MM.1S (cell line): ENCODE data around the gene KRTAP10-5.

ENCODE experiments used
- EZH2phosphoT487 ChIP-seq: fragments of 300-600 bp; sonication (generic); IDR thresholded peaks from 2 replicates; pipeline ENCODE4 v1.6.1; 2018; ENCODE audit warnings: antibody characterized with exemption, low read length
- TF ChIP-seq, protein P1 (sequence below): fragments of 300-600 bp; sonication (generic); IDR thresholded peaks from 2 replicates; pipeline ENCODE4 v1.5.1; 2016; ENCODE audit warnings: antibody characterized with exemption, low read length, mixed read lengths

DNA sequence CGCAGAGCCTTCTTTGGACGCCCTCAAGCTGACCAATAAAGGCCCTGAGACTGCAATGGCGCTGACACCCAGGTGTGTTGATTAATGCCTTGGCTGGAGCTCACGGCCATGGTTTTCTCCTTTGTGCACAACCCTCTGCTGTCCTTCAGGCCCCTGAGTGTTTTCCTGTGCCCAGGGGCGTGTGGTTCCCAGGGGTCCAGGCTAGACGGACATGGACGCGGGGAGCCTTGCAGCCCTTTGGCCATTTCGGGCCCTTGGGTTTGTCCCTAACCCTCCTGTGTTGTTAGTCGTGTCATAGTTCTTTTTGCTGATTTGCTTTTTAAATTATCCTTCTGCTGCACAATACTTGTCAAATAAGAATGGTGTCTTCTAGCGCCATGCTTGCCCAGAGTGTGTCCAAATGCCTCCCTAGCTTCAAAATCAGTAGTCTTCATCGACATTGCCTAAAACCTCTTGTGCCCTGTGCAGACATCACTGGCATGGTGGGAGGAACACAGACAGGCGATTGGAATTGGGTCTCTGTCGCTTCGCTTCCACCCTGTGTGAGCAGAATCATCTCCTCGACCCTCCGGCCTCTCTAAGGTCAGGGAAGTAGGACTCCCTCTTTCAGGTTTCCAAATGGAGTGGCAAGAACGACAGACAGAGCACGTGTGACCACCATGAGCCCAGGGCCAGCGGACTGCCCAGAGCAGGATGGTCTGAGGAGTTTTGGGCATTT, 4.9 kb downstream of the KRTAP10-5 start:
- TF ChIP-seq EZH2phosphoT487: no peak
- TF ChIP-seq, protein P1, sequence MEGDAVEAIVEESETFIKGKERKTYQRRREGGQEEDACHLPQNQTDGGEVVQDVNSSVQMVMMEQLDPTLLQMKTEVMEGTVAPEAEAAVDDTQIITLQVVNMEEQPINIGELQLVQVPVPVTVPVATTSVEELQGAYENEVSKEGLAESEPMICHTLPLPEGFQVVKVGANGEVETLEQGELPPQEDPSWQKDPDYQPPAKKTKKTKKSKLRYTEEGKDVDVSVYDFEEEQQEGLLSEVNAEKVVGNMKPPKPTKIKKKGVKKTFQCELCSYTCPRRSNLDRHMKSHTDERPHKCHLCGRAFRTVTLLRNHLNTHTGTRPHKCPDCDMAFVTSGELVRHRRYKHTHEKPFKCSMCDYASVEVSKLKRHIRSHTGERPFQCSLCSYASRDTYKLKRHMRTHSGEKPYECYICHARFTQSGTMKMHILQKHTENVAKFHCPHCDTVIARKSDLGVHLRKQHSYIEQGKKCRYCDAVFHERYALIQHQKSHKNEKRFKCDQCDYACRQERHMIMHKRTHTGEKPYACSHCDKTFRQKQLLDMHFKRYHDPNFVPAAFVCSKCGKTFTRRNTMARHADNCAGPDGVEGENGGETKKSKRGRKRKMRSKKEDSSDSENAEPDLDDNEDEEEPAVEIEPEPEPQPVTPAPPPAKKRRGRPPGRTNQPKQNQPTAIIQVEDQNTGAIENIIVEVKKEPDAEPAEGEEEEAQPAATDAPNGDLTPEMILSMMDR: no peak
